ENCODE data around the gene NELFE.

Gene NELFE

DNA sequence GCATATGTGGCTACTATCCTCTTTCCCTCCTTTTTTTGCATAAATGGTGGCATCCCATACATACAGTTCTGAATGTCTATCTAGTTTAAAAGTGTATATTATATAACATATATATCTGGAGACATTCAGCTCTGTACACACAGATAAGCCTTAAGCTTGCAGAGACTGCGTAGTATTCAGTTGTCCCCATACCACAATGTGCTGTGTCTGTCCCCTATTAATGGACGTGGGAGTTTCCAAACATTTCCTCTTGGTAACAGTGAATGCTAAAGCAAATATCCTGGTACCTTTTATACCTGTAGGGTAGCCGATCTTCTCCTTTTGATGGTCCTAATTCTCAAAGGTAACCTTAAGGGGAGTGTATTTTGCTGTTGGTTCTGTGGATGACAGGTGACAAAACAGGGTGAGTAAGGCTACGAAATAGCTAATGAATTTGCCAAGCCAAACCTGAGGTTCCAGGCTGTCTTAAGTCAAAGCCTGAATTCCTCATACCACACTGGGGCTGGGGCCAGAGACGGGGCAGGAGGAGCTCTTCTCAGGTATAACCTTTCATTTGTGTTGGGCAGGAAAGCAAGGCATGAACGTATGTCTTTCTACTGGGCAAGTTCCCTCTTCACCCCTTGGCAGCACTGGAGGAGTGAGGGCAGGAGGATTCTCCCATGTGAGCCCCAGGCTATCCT is 39.0 kb downstream of the NELFE start:
- Histone ChIP-seq H3K36me3 (ENCODE audit: control insufficient read depth in 1 of 2, insufficient read depth in 2 of 2, low read depth in 1 of 2, low read length in 2 of 2) (no peaks in the 10 kb centered on the region), H2BK15ac (ENCODE audit: low read depth, poor library complexity, severe bottlenecking) (no peak overlapping the region), H3K9ac (ENCODE audit: low read length) (no peak overlapping the region), H3K4ac (ENCODE audit: low read depth in 1 of 2, low read length in 2 of 2) (no peak overlapping the region), H2AFZ (ENCODE audit: low read depth, low read length) (no peak overlapping the region), H3K4me2 (ENCODE audit: low read length, poor library complexity, severe bottlenecking) (no peak overlapping the region), H3K23ac (ENCODE audit: low read length in 2 of 2) (no peak overlapping the region), H3K79me1 (replicated peaks; ENCODE audit: low read length, poor library complexity, severe bottlenecking) (no peaks in the 10 kb centered on the region), H3K27me3 (ENCODE audit: control insufficient read depth in 1 of 2, insufficient read depth in 1 of 2, low read length in 2 of 2) (no peaks in the 10 kb centered on the region), H3K18ac (ENCODE audit: low read depth in 1 of 2, low read length in 2 of 2) (no peak overlapping the region), H2AK5ac (ENCODE audit: low read length, severe bottlenecking) (no peak overlapping the region), H2BK120ac (ENCODE audit: low read depth, low read length) (no peak overlapping the region), H4K8ac (ENCODE audit: low read length) (no peak overlapping the region), H3K4me3 (ENCODE audit: insufficient read depth in 1 of 2, low read depth in 1 of 2, low read length in 2 of 2) (no peak overlapping the region), H3K27ac (ENCODE audit: low read length, poor library complexity, severe bottlenecking) (no peak overlapping the region), H3K9me3 (ENCODE audit: control insufficient read depth, low read length) (no peaks in the 10 kb centered on the region), H4K91ac (ENCODE audit: low read length) (no peak overlapping the region), H2BK5ac (ENCODE audit: low read depth, low read length, poor library complexity, severe bottlenecking) (no peak overlapping the region), H2BK12ac (ENCODE audit: low read length in 2 of 2) (no peak overlapping the region), H3K4me1 (ENCODE audit: control insufficient read depth, insufficient read depth, low read depth, low read length) (no peaks in the 10 kb centered on the region), H3K14ac (ENCODE audit: low read length in 2 of 2) (no peak overlapping the region)
- WGBS, result 91% methylated on average over 6 of the region's 6 CpGs
- DNase-seq, result no peak

DNA sequence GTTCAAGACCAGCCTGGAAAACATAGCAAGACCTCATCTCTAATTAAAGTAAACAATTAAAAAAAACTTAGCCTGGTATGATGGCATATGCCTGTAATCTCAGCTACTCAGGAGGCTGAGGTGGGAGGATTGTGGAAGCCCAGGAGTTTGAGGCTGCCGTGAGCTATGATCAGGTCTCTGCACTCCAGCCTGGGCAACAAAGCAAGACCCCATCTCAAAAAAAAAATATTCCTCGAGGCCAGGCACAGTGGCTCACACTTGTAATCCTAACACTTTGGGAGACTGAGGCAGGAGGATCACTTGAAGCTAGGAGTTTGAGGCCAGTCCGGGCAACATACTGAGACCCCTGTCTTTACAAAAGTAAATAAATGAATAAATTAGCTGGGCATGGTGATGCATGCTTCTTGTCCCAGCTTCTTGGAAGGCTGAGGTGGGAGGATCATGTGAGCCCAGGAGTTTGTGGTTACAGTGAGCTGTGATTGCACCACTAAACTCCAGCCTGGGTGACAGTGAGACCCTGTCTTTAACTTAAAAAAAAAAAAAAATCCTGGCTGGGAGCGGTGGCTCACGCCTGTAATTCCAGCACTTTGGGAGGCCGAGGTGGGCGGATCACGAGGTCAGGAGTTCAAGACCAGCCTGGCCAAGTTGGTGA is 40.6 kb downstream of the NELFE start:
- no peaks in the 10 kb centered on the region for H3K79me1 ChIP-seq (replicated peaks; ENCODE audit: low read length, poor library complexity, severe bottlenecking)
- H2BK120ac ChIP-seq (ENCODE audit: low read depth, low read length), result no peak overlapping the region
- H3K9ac ChIP-seq (ENCODE audit: low read length), result no peak overlapping the region
- H3K36me3 ChIP-seq (ENCODE audit: control insufficient read depth in 1 of 2, insufficient read depth in 2 of 2, low read depth in 1 of 2, low read length in 2 of 2), result no peaks in the 10 kb centered on the region
- 98% methylated on average over 8 of the region's 8 CpGs for WGBS
- no peak overlapping the region for H2BK15ac ChIP-seq (ENCODE audit: low read depth, poor library complexity, severe bottlenecking)
- no peak for DNase-seq
- no peak overlapping the region for H3K14ac ChIP-seq (ENCODE audit: low read length in 2 of 2)
- H3K4me1 ChIP-seq (ENCODE audit: control insufficient read depth, insufficient read depth, low read depth, low read length), result no peaks in the 10 kb centered on the region
- no peak overlapping the region for H3K27ac ChIP-seq (ENCODE audit: low read length, poor library complexity, severe bottlenecking)
- no peaks in the 10 kb centered on the region for H3K9me3 ChIP-seq (ENCODE audit: control insufficient read depth, low read length)
- no peak overlapping the region for H2AK5ac ChIP-seq (ENCODE audit: low read length, severe bottlenecking)
- H3K18ac ChIP-seq (ENCODE audit: low read depth in 1 of 2, low read length in 2 of 2), result no peak overlapping the region
- H4K8ac ChIP-seq (ENCODE audit: low read length), result no peak overlapping the region
- H3K4ac ChIP-seq (ENCODE audit: low read depth in 1 of 2, low read length in 2 of 2), result no peak overlapping the region
- no peak overlapping the region for H3K4me2 ChIP-seq (ENCODE audit: low read length, poor library complexity, severe bottlenecking)
- no peak overlapping the region for H2BK5ac ChIP-seq (ENCODE audit: low read depth, low read length, poor library complexity, severe bottlenecking)
- H4K91ac ChIP-seq (ENCODE audit: low read length), result no peak overlapping the region
- H3K27me3 ChIP-seq (ENCODE audit: control insufficient read depth in 1 of 2, insufficient read depth in 1 of 2, low read length in 2 of 2), result no peaks in the 10 kb centered on the region
- H2BK12ac ChIP-seq (ENCODE audit: low read length in 2 of 2), result no peak overlapping the region
- H3K4me3 ChIP-seq (ENCODE audit: insufficient read depth in 1 of 2, low read depth in 1 of 2, low read length in 2 of 2), result no peak overlapping the region
- no peak overlapping the region for H2AFZ ChIP-seq (ENCODE audit: low read depth, low read length)
- H3K23ac ChIP-seq (ENCODE audit: low read length in 2 of 2), result no peak overlapping the region

DNA sequence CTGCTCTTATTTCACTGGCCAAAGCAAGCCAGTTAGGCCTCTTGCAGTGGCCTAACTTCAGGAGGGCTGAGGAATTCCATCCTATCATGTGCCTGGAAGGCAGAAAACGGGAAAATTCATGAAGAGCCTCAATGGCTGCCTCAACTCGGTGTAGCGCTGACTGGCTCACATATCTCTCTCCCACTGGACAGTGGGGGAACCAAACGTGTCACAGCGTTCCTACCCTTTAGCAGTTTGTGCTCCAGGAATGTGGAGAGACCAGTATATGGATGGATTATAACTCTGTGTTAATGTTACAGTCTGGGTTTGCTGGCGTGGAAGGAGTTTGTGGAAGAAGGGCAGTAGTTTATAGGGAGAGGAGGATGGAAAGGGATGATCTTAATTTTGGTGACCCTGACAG is 43.0 kb downstream of the NELFE start:
- Histone ChIP-seq H2BK15ac (ENCODE audit: low read depth, poor library complexity, severe bottlenecking) (no peak overlapping the region), H2AFZ (ENCODE audit: low read depth, low read length) (no peak overlapping the region), H2BK120ac (ENCODE audit: low read depth, low read length) (no peak overlapping the region), H3K4ac (ENCODE audit: low read depth in 1 of 2, low read length in 2 of 2) (no peak overlapping the region), H2AK5ac (ENCODE audit: low read length, severe bottlenecking) (no peak overlapping the region), H2BK5ac (ENCODE audit: low read depth, low read length, poor library complexity, severe bottlenecking) (no peak overlapping the region), H3K4me2 (ENCODE audit: low read length, poor library complexity, severe bottlenecking) (no peak overlapping the region), H3K4me3 (ENCODE audit: insufficient read depth in 1 of 2, low read depth in 1 of 2, low read length in 2 of 2) (no peak overlapping the region), H4K91ac (ENCODE audit: low read length) (no peak overlapping the region), H3K79me1 (replicated peaks; ENCODE audit: low read length, poor library complexity, severe bottlenecking) (no peaks in the 10 kb centered on the region), H3K9me3 (ENCODE audit: control insufficient read depth, low read length) (no peaks in the 10 kb centered on the region), H3K27me3 (ENCODE audit: control insufficient read depth in 1 of 2, insufficient read depth in 1 of 2, low read length in 2 of 2) (no peaks in the 10 kb centered on the region), H3K4me1 (ENCODE audit: control insufficient read depth, insufficient read depth, low read depth, low read length) (peaks cover 2% of the 10 kb centered on the region), H3K23ac (ENCODE audit: low read length in 2 of 2) (no peak overlapping the region), H3K9ac (ENCODE audit: low read length) (no peak overlapping the region), H3K36me3 (ENCODE audit: control insufficient read depth in 1 of 2, insufficient read depth in 2 of 2, low read depth in 1 of 2, low read length in 2 of 2) (no peaks in the 10 kb centered on the region), H3K27ac (ENCODE audit: low read length, poor library complexity, severe bottlenecking) (no peak overlapping the region), H3K18ac (ENCODE audit: low read depth in 1 of 2, low read length in 2 of 2) (no peak overlapping the region), H3K14ac (ENCODE audit: low read length in 2 of 2) (no peak overlapping the region), H4K8ac (ENCODE audit: low read length) (no peak overlapping the region), H2BK12ac (ENCODE audit: low read length in 2 of 2) (no peak overlapping the region)
- WGBS, result 84% methylated on average over 6 of the region's 6 CpGs
- DNase-seq, result no peak

DNA sequence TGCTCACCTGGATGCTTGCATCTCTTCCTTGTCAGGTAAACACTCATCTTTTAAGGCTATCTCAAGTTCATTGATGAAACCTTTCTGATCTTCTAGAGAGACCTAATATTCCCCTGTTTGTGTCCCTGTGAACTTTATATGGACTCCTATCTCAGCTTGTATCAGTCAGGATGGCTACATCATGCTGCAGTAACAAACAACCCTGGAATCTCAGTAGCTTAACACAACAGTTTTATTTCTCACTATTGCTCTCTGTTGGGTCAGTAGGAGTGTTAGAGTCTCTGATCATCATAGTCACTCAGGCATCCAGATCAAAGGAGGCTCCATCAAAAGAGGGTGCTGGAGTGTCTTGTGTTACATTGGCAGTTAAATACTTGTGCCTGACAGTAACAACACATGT is 43.4 kb downstream of the NELFE start:
- Histone ChIP-seq H2BK120ac (ENCODE audit: low read depth, low read length) (no peak overlapping the region), H4K91ac (ENCODE audit: low read length) (no peak overlapping the region)

More for the DNA sequence above, 43.4 kb downstream of the NELFE start:
- H4K8ac ChIP-seq (ENCODE audit: low read length), result no peak overlapping the region
- no peaks in the 10 kb centered on the region for H3K9me3 ChIP-seq (ENCODE audit: control insufficient read depth, low read length)
- H2BK5ac ChIP-seq (ENCODE audit: low read depth, low read length, poor library complexity, severe bottlenecking), result no peak overlapping the region
- no peak overlapping the region for H2AK5ac ChIP-seq (ENCODE audit: low read length, severe bottlenecking)
- H3K9ac ChIP-seq (ENCODE audit: low read length), result no peak overlapping the region
- no peak overlapping the region for H3K18ac ChIP-seq (ENCODE audit: low read depth in 1 of 2, low read length in 2 of 2)
- H3K27ac ChIP-seq (ENCODE audit: low read length, poor library complexity, severe bottlenecking), result no peak overlapping the region
- no peak overlapping the region for H3K4ac ChIP-seq (ENCODE audit: low read depth in 1 of 2, low read length in 2 of 2)
- no peaks in the 10 kb centered on the region for H3K79me1 ChIP-seq (replicated peaks; ENCODE audit: low read length, poor library complexity, severe bottlenecking)
- H2AFZ ChIP-seq (ENCODE audit: low read depth, low read length), result no peak overlapping the region
- H3K27me3 ChIP-seq (ENCODE audit: control insufficient read depth in 1 of 2, insufficient read depth in 1 of 2, low read length in 2 of 2), result no peaks in the 10 kb centered on the region
- H2BK12ac ChIP-seq (ENCODE audit: low read length in 2 of 2), result no peak overlapping the region
- no peak overlapping the region for H3K4me2 ChIP-seq (ENCODE audit: low read length, poor library complexity, severe bottlenecking)
- no peak overlapping the region for H3K4me3 ChIP-seq (ENCODE audit: insufficient read depth in 1 of 2, low read depth in 1 of 2, low read length in 2 of 2)
- no peak overlapping the region for H3K14ac ChIP-seq (ENCODE audit: low read length in 2 of 2)
- no peaks in the 10 kb centered on the region for H3K36me3 ChIP-seq (ENCODE audit: control insufficient read depth in 1 of 2, insufficient read depth in 2 of 2, low read depth in 1 of 2, low read length in 2 of 2)
- no peak overlapping the region for H2BK15ac ChIP-seq (ENCODE audit: low read depth, poor library complexity, severe bottlenecking)
- peaks cover 2% of the 10 kb centered on the region for H3K4me1 ChIP-seq (ENCODE audit: control insufficient read depth, insufficient read depth, low read depth, low read length)
- H3K23ac ChIP-seq (ENCODE audit: low read length in 2 of 2), result no peak overlapping the region
- no peak for DNase-seq

Measured in mesenchymal stem cell (in vitro differentiated cells and primary cell).